Measurements from ENCODE around the gene TTLL9.

The TTLL9 gene

GRCh38 chr20:31842471-31843157 lies 27.8 kb upstream of the TTLL9 start:
- H3K4me3 ChIP-seq (ENCODE audit: low read length): no peak overlapping the region
- no peak for TF ChIP-seq ZNF274 (IDR thresholded peaks at IDR 0.05; ENCODE audit: low read depth, low read length)

GRCh38 chr20:31843288-31843687 lies 27.1 kb upstream of the TTLL9 start:
- H3K4me3 ChIP-seq (ENCODE audit: low read length): no peak overlapping the region
- no peak for TF ChIP-seq ZNF274 (IDR thresholded peaks at IDR 0.05; ENCODE audit: low read depth, low read length)

- no peak overlapping the region for H3K4me3 ChIP-seq (ENCODE audit: low read length)
- no peak for TF ChIP-seq ZNF274 (IDR thresholded peaks at IDR 0.05; ENCODE audit: low read depth, low read length)
Measured at GRCh38 chr20:31843881-31844280, 26.6 kb upstream of the TTLL9 start.

GRCh38 chr20:31844737-31845299 lies 25.6 kb upstream of the TTLL9 start:
- H3K4me3 ChIP-seq (ENCODE audit: low read length): no peak overlapping the region

GRCh38 chr20:31845300-31845863 lies 25.1 kb upstream of the TTLL9 start, which contains the start of gene FOXS1:
Gene FOXS1, minus strand, starts transcription at chr20:31845604. Its CDS starts 62 bp downstream, at chr20:31845542.
- no peak within 1 kb of the TSS for H3K4me3 ChIP-seq (ENCODE audit: low read length)

More at GRCh38 chr20:31844737-31845299, 25.6 kb upstream of the TTLL9 start:
- TF ChIP-seq ZNF274 (IDR thresholded peaks at IDR 0.05; ENCODE audit: low read depth, low read length): no peak

GRCh38 chr20:31846793-31847138 lies 23.7 kb upstream of the TTLL9 start:
- TF ChIP-seq ZNF274 (IDR thresholded peaks at IDR 0.05; ENCODE audit: low read depth, low read length): no peak
- no peak overlapping the region for H3K4me3 ChIP-seq (ENCODE audit: low read length)

More at GRCh38 chr20:31845300-31845863, 25.1 kb upstream of the TTLL9 start, which contains the start of gene FOXS1:
- no peak for TF ChIP-seq ZNF274 (IDR thresholded peaks at IDR 0.05; ENCODE audit: low read depth, low read length)

GRCh38 chr20:31848088-31848999 lies 22.1 kb upstream of the TTLL9 start:
- no peak overlapping the region for H3K4me3 ChIP-seq (ENCODE audit: low read length)
- TF ChIP-seq ZNF274 (IDR thresholded peaks at IDR 0.05; ENCODE audit: low read depth, low read length): no peak

- TF ChIP-seq ZNF274 (IDR thresholded peaks at IDR 0.05; ENCODE audit: low read depth, low read length): no peak
- no peak overlapping the region for H3K4me3 ChIP-seq (ENCODE audit: low read length)
Measured at GRCh38 chr20:31849306-31849930, 21.0 kb upstream of the TTLL9 start.

GRCh38 chr20:31851240-31851955 lies 19.0 kb upstream of the TTLL9 start:
- no peak overlapping the region for H3K4me3 ChIP-seq (ENCODE audit: low read length)
- no peak for TF ChIP-seq ZNF274 (IDR thresholded peaks at IDR 0.05; ENCODE audit: low read depth, low read length)

GRCh38 chr20:31853481-31853880 lies 17.0 kb upstream of the TTLL9 start:
- H3K4me3 ChIP-seq (ENCODE audit: low read length): no peak overlapping the region
- no peak for TF ChIP-seq ZNF274 (IDR thresholded peaks at IDR 0.05; ENCODE audit: low read depth, low read length)

GRCh38 chr20:31856516-31856915 lies 13.9 kb upstream of the TTLL9 start:
- TF ChIP-seq ZNF274 (IDR thresholded peaks at IDR 0.05; ENCODE audit: low read depth, low read length): no peak
- H3K4me3 ChIP-seq (ENCODE audit: low read length): no peak overlapping the region

GRCh38 chr20:31857861-31858759 lies 12.3 kb upstream of the TTLL9 start:
- no peak for TF ChIP-seq ZNF274 (IDR thresholded peaks at IDR 0.05; ENCODE audit: low read depth, low read length)
- no peak overlapping the region for H3K4me3 ChIP-seq (ENCODE audit: low read length)

All from GM08714 (cell line).